HG02970 (cell line): ENCODE results near the gene FXYD2.

Source experiments
- ATAC-seq: cut with Tn5 transposase; IDR thresholded peaks from one replicate; pipeline ENCODE4 v1.9.1; 2021; ENCODE audit warnings: mild to moderate bottlenecking, moderate library complexity, moderate number of reproducible peaks; ENCODE audit not compliant: unreplicated experiment, low FRiP score

The FXYD2 gene

GRCh38 chr11:117859061-117859460 is 34.5 kb upstream of the FXYD2 start:
- ATAC-seq: no peak

GRCh38 chr11:117857734-117858414 is 33.3 kb upstream of the FXYD2 start:
- ATAC-seq: no peak

GRCh38 chr11:117855912-117856651 is 31.5 kb upstream of the FXYD2 start:
- no peak for ATAC-seq

- no peak for ATAC-seq
Measured at GRCh38 chr11:117855186-117855845, 30.8 kb upstream of the FXYD2 start.

- ATAC-seq: no peak
Measured at GRCh38 chr11:117852309-117852708, 27.8 kb upstream of the FXYD2 start.

GRCh38 chr11:117851852-117852251 is 27.3 kb upstream of the FXYD2 start:
- ATAC-seq: no peak

- no peak for ATAC-seq
Measured at GRCh38 chr11:117851106-117851505, 26.6 kb upstream of the FXYD2 start.

GRCh38 chr11:117849781-117850414 is 25.4 kb upstream of the FXYD2 start:
- ATAC-seq: no peak

GRCh38 chr11:117843666-117844484 is 19.3 kb upstream of the FXYD2 start:
- no peak for ATAC-seq

- no peak for ATAC-seq
Measured at GRCh38 chr11:117842131-117842941, 17.8 kb upstream of the FXYD2 start.

GRCh38 chr11:117841551-117842031 is 17.0 kb upstream of the FXYD2 start:
- ATAC-seq: no peak

GRCh38 chr11:117840881-117841550 is 16.5 kb upstream of the FXYD2 start:
- no peak for ATAC-seq

GRCh38 chr11:117839936-117840813 is 15.6 kb upstream of the FXYD2 start:
- no peak for ATAC-seq

- ATAC-seq: no peak
Measured at GRCh38 chr11:117839380-117839881, 14.9 kb upstream of the FXYD2 start.

GRCh38 chr11:117838901-117839300 is 14.4 kb upstream of the FXYD2 start:
- no peak for ATAC-seq

GRCh38 chr11:117837791-117838190 is 13.2 kb upstream of the FXYD2 start:
- ATAC-seq: no peak

- ATAC-seq: no peak
Measured at GRCh38 chr11:117837070-117837776, 12.7 kb upstream of the FXYD2 start.
